Large intestine (tissue), 3 donors: ENCODE measurements around the gene WASHC3. TPM values are rescaled to one million over a fixed set of nuclear protein-coding genes. Genes with fewer than 3 reads are reported as not detected.
"Not testable (repeated sequence)": the region's sequence is repeated elsewhere in the genome, so short reads cannot be mapped to it uniquely, and the experiment has no call there.

Experiments
- DNase-seq, 2 donors: peaks; one replicate each; pipeline versions ENCODE4 v3.0.0 to v3.0.0-alpha.2; 2013
- H3K27ac ChIP-seq: one replicate; pipeline ENCODE4 v1.5.1; 2013; ENCODE audit warnings: low read length
- H3K27me3 ChIP-seq: 2 replicates; pipeline ENCODE4 v1.6.1; 2013; ENCODE audit warnings: low read length; ENCODE audit not compliant: control insufficient read depth, insufficient read depth
- H3K36me3 ChIP-seq: 2 replicates; pipeline ENCODE4 v1.6.1; 2013; ENCODE audit warnings: low read length; ENCODE audit not compliant: control insufficient read depth, insufficient read depth
- H3K4me1 ChIP-seq: one replicate; pipeline ENCODE4 v1.6.1; 2013; ENCODE audit warnings: low read length; ENCODE audit not compliant: control insufficient read depth, insufficient read depth
- H3K4me3 ChIP-seq: one replicate; pipeline ENCODE4 v1.5.1; 2013; ENCODE audit warnings: low read length
- H3K9me3 ChIP-seq: one replicate; pipeline ENCODE4 v1.6.1; 2013; ENCODE audit warnings: mild to moderate bottlenecking, low read depth, low read length, moderate library complexity; ENCODE audit not compliant: control insufficient read depth
- WGBS: methylation state at CpG from one replicate; pipeline ENCODE4 v1.1.5; 2013; ENCODE audit warnings: low lambda C conversion rate; ENCODE audit not compliant: insufficient coverage; 5-methylcytosine and 5-hydroxymethylcytosine counted together
- polyA plus RNA-seq: library from polyadenylated mRNA; unstranded; fragments of 120-200 nt; gene quantifications from one replicate; pipeline ENCODE4 v1.2.1, GENCODE V29; 2013

Gene WASHC3
- polyA plus RNA-seq, 1 donor = 39.9 TPM

DNA sequence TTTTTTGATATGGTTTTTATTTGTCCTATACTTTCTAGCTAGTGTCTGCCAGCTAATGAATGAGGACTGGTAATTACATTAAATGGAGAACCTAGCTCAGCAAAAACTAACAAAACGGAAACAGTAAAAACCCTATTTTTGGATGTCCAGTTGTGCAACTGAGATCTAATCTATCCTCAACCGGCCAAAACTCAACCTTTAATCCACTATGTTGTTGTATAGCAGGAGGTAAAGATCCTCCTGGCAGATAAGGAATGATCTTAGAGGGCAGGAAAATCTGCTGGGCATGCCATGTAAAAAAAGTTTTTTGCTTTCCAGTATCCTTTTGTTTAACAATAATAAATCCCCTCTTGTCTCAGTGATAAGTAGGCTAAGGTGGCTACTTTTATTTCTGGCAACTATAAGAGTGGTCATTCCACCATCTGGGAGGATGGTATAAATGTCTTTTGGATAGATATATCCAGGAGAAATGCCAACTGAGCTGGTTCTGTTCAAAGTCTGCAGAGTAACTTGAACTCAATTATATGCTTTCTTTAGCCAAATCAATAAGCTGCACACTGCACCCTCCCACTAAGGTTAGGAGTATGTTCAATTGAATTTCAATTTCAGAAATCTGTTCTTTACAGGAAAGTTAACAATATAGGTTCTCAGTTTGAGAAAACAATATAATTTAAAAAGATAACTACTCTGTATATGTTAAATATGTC lies 40.1 kb downstream of the WASHC3 start:
- Histone ChIP-seq H3K27me3 (no peaks in the 10 kb centered on the region), H3K4me3 (no peak overlapping the region), H3K9me3 (no peaks in the 10 kb centered on the region), H3K27ac (no peak overlapping the region), H3K36me3 (peaks cover 13% of the 10 kb centered on the region), H3K4me1 (no peaks in the 10 kb centered on the region)
- no peak for DNase-seq
- WGBS = 60% methylated on average over 1 of the region's 2 CpGs

GRCh38 chr12:102018607-102019006 lies 43.2 kb downstream of the WASHC3 start:
- not testable (repeated sequence) for H3K36me3 ChIP-seq, H3K4me1 ChIP-seq, DNase-seq, H3K4me3 ChIP-seq, H3K27ac ChIP-seq, H3K9me3 ChIP-seq, H3K27me3 ChIP-seq
- WGBS = no CpG with 5 or more reads among the region's 5 CpGs

- Histone ChIP-seq H3K4me3 (no peak overlapping the region), H3K27ac (no peak overlapping the region), H3K27me3 (no peaks in the 10 kb centered on the region), H3K9me3 (no peaks in the 10 kb centered on the region), H3K4me1 (no peaks in the 10 kb centered on the region), H3K36me3 (peaks cover 9% of the 10 kb centered on the region)
- no peak for DNase-seq
- no CpG with 5 or more reads among the region's 1 CpG for WGBS
These were observed 45.3 kb downstream of the WASHC3 start for GRCh38 chr12:102016472-102016871.

- no CpG with 5 or more reads among the region's 8 CpGs for WGBS
- Histone ChIP-seq H3K27me3 (no peaks in the 10 kb centered on the region), H3K27ac (no peak overlapping the region), H3K9me3 (no peaks in the 10 kb centered on the region), H3K4me1 (no peaks in the 10 kb centered on the region), H3K36me3 (peaks cover 10% of the 10 kb centered on the region), H3K4me3 (no peak overlapping the region)
- no peak for DNase-seq
These were observed 51.4 kb downstream of the WASHC3 start for GRCh38 chr12:102010265-102010994.

- H3K4me1 ChIP-seq = no peaks in the 10 kb centered on the region
- no peaks in the 10 kb centered on the region for H3K9me3 ChIP-seq
- peaks cover 7% of the 10 kb centered on the region for H3K36me3 ChIP-seq
- H3K27me3 ChIP-seq = no peaks in the 10 kb centered on the region
- no CpG with 5 or more reads among the region's 3 CpGs for WGBS
- no peak for DNase-seq
- H3K4me3 ChIP-seq = no peak overlapping the region
- H3K27ac ChIP-seq = no peak overlapping the region
These were observed 52.0 kb downstream of the WASHC3 start for GRCh38 chr12:102009796-102010195.

- Histone ChIP-seq H3K36me3 (peaks cover 7% of the 10 kb centered on the region), H3K27me3 (no peaks in the 10 kb centered on the region), H3K4me1 (no peaks in the 10 kb centered on the region), H3K9me3 (no peaks in the 10 kb centered on the region), H3K27ac (no peak overlapping the region), H3K4me3 (no peak overlapping the region)
- 100% methylated on average over 1 of the region's 1 CpG for WGBS
- no peak for DNase-seq
These were observed 53.1 kb downstream of the WASHC3 start for GRCh38 chr12:102008615-102009126.

GRCh38 chr12:102005256-102005655 lies 56.5 kb downstream of the WASHC3 start:
- no CpG with 5 or more reads among the region's 5 CpGs for WGBS
- no peak overlapping the region for H3K4me3 ChIP-seq
- DNase-seq = no peak
- H3K27me3 ChIP-seq = no peaks in the 10 kb centered on the region
- H3K36me3 ChIP-seq = peaks cover under 1% of the 10 kb centered on the region
- no peaks in the 10 kb centered on the region for H3K4me1 ChIP-seq
- H3K27ac ChIP-seq = no peak overlapping the region
- no peaks in the 10 kb centered on the region for H3K9me3 ChIP-seq

DNA sequence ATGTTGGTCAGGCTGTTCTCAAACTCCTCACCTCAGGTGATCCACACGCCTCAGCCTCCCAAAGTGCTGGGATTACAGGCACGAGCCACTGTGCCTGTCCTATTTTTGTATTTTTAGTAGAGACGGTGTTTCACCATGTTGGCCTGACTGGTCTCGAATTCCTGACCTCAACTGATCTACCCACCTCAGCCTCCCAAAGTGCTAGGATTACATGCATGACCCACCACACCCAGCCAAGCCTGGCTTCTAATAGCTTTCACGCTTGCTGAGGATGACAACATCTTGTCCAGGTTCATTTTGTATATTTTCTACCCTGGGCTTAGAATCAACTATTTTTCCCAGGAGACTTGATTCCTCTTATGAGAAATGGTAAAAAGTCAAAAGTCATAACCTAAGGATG lies 64.7 kb downstream of the WASHC3 start:
- Histone ChIP-seq H3K27ac (no peak overlapping the region), H3K4me3 (no peak overlapping the region), H3K4me1 (no peaks in the 10 kb centered on the region), H3K27me3 (no peaks in the 10 kb centered on the region), H3K36me3 (no peaks in the 10 kb centered on the region), H3K9me3 (no peaks in the 10 kb centered on the region)
- WGBS = no CpG with 5 or more reads among the region's 5 CpGs
- no peak for DNase-seq

- no peaks in the 10 kb centered on the region for H3K9me3 ChIP-seq
- 80% methylated on average over 1 of the region's 4 CpGs for WGBS
- no peaks in the 10 kb centered on the region for H3K36me3 ChIP-seq
- H3K27me3 ChIP-seq = no peaks in the 10 kb centered on the region
- H3K4me1 ChIP-seq = no peaks in the 10 kb centered on the region
- DNase-seq = no peak
- H3K4me3 ChIP-seq = no peak overlapping the region
- no peak overlapping the region for H3K27ac ChIP-seq
These were observed 66.1 kb downstream of the WASHC3 start for GRCh38 chr12:101995684-101996083.

GRCh38 chr12:101992091-101992490 lies 69.7 kb downstream of the WASHC3 start:
- no peak for DNase-seq
- H3K4me3 ChIP-seq = no peak overlapping the region
- H3K27ac ChIP-seq = no peak overlapping the region
- H3K4me1 ChIP-seq = no peaks in the 10 kb centered on the region
- no peaks in the 10 kb centered on the region for H3K27me3 ChIP-seq
- 100% methylated on average over 2 of the region's 2 CpGs for WGBS
- H3K36me3 ChIP-seq = no peaks in the 10 kb centered on the region
- H3K9me3 ChIP-seq = no peaks in the 10 kb centered on the region
